HEK293 (cell line): ENCODE results near the gene EPHA2.

Experiments
- KLF10 ChIP-seq: fragments of 450-650 bp; IDR thresholded peaks from 2 replicates; pipeline ENCODE4 v1.5.1; 2018; ENCODE audit warnings: missing biosample characterization, mild to moderate bottlenecking, missing genetic modification characterization
- RBAK ChIP-seq: fragments of 450-650 bp; formaldehyde crosslinking; IDR thresholded peaks from 2 replicates; pipeline ENCODE4 v1.5.1; 2016; ENCODE audit warnings: missing biosample characterization, missing genetic modification characterization
- TCF7L2 ChIP-seq: IDR thresholded peaks from 2 replicates; pipeline ENCODE4 v1.6.1; 2011; ENCODE audit warnings: low read depth, mild to moderate bottlenecking, inconsistent platforms, low read length, moderate library complexity, borderline replicate concordance
- TRIM28 ChIP-seq: IDR thresholded peaks from 2 replicates; pipeline ENCODE4 v1.6.1; 2011; ENCODE audit warnings: low read length, control low read depth, borderline replicate concordance
- ZBTB17 ChIP-seq: fragments of 450-650 bp; formaldehyde crosslinking; IDR thresholded peaks from 2 replicates; pipeline ENCODE4 v1.5.1; 2016; ENCODE audit warnings: missing biosample characterization, missing genetic modification characterization
- ZNF16 ChIP-seq: fragments of 450-650 bp; formaldehyde crosslinking; IDR thresholded peaks from 2 replicates; pipeline ENCODE4 v1.5.1; 2016; ENCODE audit warnings: low read depth, missing biosample characterization, missing genetic modification characterization
- ZNF174 ChIP-seq: fragments of 450-650 bp; formaldehyde crosslinking; IDR thresholded peaks from 2 replicates; pipeline ENCODE4 v1.5.0; 2017; ENCODE audit warnings: missing biosample characterization, mild to moderate bottlenecking, missing genetic modification characterization
- ZNF19 ChIP-seq: fragments of 450-650 bp; formaldehyde crosslinking; IDR thresholded peaks from 2 replicates; pipeline ENCODE4; 2016; ENCODE audit warnings: missing biosample characterization, missing genetic modification characterization, low read depth
- ZNF292 ChIP-seq: fragments of 450-650 bp; formaldehyde crosslinking; IDR thresholded peaks from 2 replicates; pipeline ENCODE4 v1.5.1; 2016; ENCODE audit warnings: low read depth, missing biosample characterization, missing genetic modification characterization, borderline replicate concordance
- ZNF341 ChIP-seq: fragments of 450-650 bp; formaldehyde crosslinking; IDR thresholded peaks from 2 replicates; pipeline ENCODE4; 2016; ENCODE audit warnings: low read depth, missing biosample characterization, missing genetic modification characterization
- ZNF354C ChIP-seq: fragments of 450-650 bp; formaldehyde crosslinking; IDR thresholded peaks from 2 replicates; pipeline ENCODE4 v1.5.1; 2016; ENCODE audit warnings: missing biosample characterization, missing genetic modification characterization, low read depth, borderline replicate concordance
- ZNF426 ChIP-seq: fragments of 450-650 bp; formaldehyde crosslinking; IDR thresholded peaks from 2 replicates; pipeline ENCODE4 v1.5.1; 2017; ENCODE audit warnings: missing biosample characterization, missing genetic modification characterization, mild to moderate bottlenecking, inconsistent platforms, moderate library complexity
- ZNF510 ChIP-seq: fragments of 450-650 bp; formaldehyde crosslinking; IDR thresholded peaks from 2 replicates; pipeline ENCODE4 v1.5.1; 2018; ENCODE audit warnings: mild to moderate bottlenecking, missing genetic modification characterization, missing biosample characterization; ENCODE audit not compliant: insufficient replicate concordance
- ZNF514 ChIP-seq: fragments of 450-650 bp; formaldehyde crosslinking; IDR thresholded peaks from 2 replicates; pipeline ENCODE4 v1.5.1; 2016; ENCODE audit warnings: missing biosample characterization, missing genetic modification characterization
- ZNF530 ChIP-seq: fragments of 450-650 bp; formaldehyde crosslinking; IDR thresholded peaks from 2 replicates; pipeline ENCODE4 v1.5.1; 2016; ENCODE audit warnings: low read depth, missing biosample characterization, missing genetic modification characterization
- ZNF571 ChIP-seq: fragments of 450-650 bp; formaldehyde crosslinking; IDR thresholded peaks from 2 replicates; pipeline ENCODE4 v1.5.0; 2017; ENCODE audit warnings: missing biosample characterization, missing genetic modification characterization
- ZNF791 ChIP-seq: fragments of 450-650 bp; formaldehyde crosslinking; IDR thresholded peaks from 2 replicates; pipeline ENCODE4 v1.5.1; 2016; ENCODE audit warnings: missing biosample characterization, missing genetic modification characterization
- TF ChIP-seq, protein P1 (sequence below): fragments of 450-650 bp; formaldehyde crosslinking; IDR thresholded peaks from 2 replicates; pipeline ENCODE4 v1.5.1; 2016; ENCODE audit warnings: missing biosample characterization, missing genetic modification characterization, low read depth
- TF ChIP-seq, protein P2 (sequence below): fragments of 450-650 bp; formaldehyde crosslinking; IDR thresholded peaks from 2 replicates; pipeline ENCODE4 v1.5.1; 2016; ENCODE audit warnings: missing biosample characterization, missing genetic modification characterization
- TF ChIP-seq, protein P3 (sequence below): fragments of 450-650 bp; formaldehyde crosslinking; IDR thresholded peaks from 2 replicates; pipeline ENCODE4 v1.5.1; 2017; ENCODE audit warnings: missing biosample characterization, missing genetic modification characterization
- TF ChIP-seq, protein P4 (sequence below): fragments of 450-650 bp; formaldehyde crosslinking; IDR thresholded peaks from 2 replicates; pipeline ENCODE4 v1.5.1; 2016; ENCODE audit warnings: missing biosample characterization, missing genetic modification characterization
- TF ChIP-seq, protein P5 (sequence below): fragments of 450-650 bp; formaldehyde crosslinking; IDR thresholded peaks from 2 replicates; pipeline ENCODE4 v1.5.1; 2016; ENCODE audit warnings: missing biosample characterization, missing genetic modification characterization
- TF ChIP-seq, protein P6 (sequence below): fragments of 450-650 bp; formaldehyde crosslinking; IDR thresholded peaks from 2 replicates; pipeline ENCODE4 v1.5.1; 2016; ENCODE audit warnings: missing biosample characterization, missing genetic modification characterization
- TF ChIP-seq, protein P7 (sequence below): fragments of 450-650 bp; formaldehyde crosslinking; IDR thresholded peaks from 2 replicates; pipeline ENCODE4 v1.5.1; 2016; ENCODE audit warnings: missing biosample characterization, missing genetic modification characterization, borderline replicate concordance

EPHA2 gene

DNA sequence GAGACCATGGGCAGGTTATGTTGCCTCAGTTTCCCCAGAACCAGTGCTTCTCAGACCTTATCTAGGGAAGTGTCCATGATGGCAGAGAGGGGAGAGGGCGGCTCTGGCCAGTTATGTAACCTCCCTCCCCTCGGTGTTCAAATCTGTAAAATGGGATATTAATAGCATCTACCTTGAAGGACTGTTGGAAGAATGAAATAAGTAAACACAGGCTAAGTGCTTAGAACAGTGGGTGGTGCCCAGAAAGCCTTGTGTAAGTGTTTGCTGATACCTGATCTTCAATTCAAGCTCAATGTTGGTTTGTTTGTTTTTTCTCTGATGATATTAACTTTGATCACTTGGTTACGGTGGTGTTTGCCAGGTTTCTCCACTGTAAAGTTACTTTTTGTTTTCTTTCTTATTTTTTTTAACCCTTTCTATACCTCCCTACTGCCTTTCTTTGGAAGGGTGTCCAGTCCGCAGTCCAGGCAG lies 34.9 kb downstream of the EPHA2 start (continued):
- TF ChIP-seq, protein P1, sequence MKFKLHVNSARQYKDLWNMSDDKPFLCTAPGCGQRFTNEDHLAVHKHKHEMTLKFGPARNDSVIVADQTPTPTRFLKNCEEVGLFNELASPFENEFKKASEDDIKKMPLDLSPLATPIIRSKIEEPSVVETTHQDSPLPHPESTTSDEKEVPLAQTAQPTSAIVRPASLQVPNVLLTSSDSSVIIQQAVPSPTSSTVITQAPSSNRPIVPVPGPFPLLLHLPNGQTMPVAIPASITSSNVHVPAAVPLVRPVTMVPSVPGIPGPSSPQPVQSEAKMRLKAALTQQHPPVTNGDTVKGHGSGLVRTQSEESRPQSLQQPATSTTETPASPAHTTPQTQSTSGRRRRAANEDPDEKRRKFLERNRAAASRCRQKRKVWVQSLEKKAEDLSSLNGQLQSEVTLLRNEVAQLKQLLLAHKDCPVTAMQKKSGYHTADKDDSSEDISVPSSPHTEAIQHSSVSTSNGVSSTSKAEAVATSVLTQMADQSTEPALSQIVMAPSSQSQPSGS (tag by site-specific recombination) = 0 out of 2 replicates have a peak, but pooled peaks have one; percentile 14
- no peak for TF ChIP-seq TRIM28
- TF ChIP-seq, protein P2, sequence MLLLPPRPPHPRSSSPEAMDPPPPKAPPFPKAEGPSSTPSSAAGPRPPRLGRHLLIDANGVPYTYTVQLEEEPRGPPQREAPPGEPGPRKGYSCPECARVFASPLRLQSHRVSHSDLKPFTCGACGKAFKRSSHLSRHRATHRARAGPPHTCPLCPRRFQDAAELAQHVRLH (tag by site-specific recombination) = peak; percentile 76
- TF ChIP-seq TCF7L2 = peak; percentile 64; the same call in 1 of the 2 replicates
- TF ChIP-seq KLF10 (tag by site-specific recombination) = peak; percentile 82
- no peak for TF ChIP-seq ZNF426 (tag by site-specific recombination)
- TF ChIP-seq ZNF19 = no peak
- TF ChIP-seq, protein P3, sequence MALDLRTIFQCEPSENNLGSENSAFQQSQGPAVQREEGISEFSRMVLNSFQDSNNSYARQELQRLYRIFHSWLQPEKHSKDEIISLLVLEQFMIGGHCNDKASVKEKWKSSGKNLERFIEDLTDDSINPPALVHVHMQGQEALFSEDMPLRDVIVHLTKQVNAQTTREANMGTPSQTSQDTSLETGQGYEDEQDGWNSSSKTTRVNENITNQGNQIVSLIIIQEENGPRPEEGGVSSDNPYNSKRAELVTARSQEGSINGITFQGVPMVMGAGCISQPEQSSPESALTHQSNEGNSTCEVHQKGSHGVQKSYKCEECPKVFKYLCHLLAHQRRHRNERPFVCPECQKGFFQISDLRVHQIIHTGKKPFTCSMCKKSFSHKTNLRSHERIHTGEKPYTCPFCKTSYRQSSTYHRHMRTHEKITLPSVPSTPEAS (tag by site-specific recombination) = no peak; the same call in 1 of the 2 replicates
- TF ChIP-seq ZNF514 (tag by site-specific recombination) = no peak
- no peak for TF ChIP-seq ZNF174
- no peak; the same call in 1 of the 2 replicates for TF ChIP-seq ZNF16 (tag by site-specific recombination)
- TF ChIP-seq ZNF292 = no peak
- TF ChIP-seq, protein P4, sequence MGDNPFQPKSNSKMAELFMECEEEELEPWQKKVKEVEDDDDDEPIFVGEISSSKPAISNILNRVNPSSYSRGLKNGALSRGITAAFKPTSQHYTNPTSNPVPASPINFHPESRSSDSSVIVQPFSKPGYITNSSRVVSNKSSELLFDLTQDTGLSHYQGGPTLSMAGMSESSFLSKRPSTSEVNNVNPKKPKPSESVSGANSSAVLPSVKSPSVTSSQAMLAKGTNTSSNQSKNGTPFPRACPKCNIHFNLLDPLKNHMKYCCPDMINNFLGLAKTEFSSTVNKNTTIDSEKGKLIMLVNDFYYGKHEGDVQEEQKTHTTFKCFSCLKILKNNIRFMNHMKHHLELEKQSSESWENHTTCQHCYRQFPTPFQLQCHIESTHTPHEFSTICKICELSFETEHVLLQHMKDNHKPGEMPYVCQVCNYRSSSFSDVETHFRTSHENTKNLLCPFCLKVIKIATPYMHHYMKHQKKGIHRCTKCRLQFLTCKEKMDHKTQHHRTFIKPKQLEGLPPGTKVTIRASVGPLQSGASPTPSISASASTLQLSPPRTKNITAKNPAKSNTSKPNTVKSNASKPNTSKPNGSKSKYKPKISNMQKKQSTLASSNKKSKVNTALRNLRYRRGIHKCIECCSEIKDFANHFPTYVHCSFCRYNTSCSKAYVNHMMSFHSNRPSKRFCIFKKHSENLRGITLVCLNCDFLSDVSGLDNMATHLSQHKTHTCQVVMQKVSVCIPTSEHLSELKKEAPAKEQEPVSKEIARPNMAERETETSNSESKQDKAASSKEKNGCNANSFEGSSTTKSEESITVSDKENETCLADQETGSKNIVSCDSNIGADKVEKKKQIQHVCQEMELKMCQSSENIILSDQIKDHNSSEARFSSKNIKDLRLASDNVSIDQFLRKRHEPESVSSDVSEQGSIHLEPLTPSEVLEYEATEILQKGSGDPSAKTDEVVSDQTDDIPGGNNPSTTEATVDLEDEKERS (tag by site-specific recombination) = no peak
- TF ChIP-seq ZNF530 (tag by site-specific recombination) = no peak
- no peak for TF ChIP-seq RBAK (tag by site-specific recombination)
- TF ChIP-seq ZNF341 (tag by site-specific recombination) = no peak
- no peak for TF ChIP-seq ZNF791
- TF ChIP-seq, protein P5, sequence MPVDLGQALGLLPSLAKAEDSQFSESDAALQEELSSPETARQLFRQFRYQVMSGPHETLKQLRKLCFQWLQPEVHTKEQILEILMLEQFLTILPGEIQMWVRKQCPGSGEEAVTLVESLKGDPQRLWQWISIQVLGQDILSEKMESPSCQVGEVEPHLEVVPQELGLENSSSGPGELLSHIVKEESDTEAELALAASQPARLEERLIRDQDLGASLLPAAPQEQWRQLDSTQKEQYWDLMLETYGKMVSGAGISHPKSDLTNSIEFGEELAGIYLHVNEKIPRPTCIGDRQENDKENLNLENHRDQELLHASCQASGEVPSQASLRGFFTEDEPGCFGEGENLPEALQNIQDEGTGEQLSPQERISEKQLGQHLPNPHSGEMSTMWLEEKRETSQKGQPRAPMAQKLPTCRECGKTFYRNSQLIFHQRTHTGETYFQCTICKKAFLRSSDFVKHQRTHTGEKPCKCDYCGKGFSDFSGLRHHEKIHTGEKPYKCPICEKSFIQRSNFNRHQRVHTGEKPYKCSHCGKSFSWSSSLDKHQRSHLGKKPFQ (tag by site-specific recombination) = peak; percentile 34; the same call in 1 of the 2 replicates
- TF ChIP-seq, protein P6, sequence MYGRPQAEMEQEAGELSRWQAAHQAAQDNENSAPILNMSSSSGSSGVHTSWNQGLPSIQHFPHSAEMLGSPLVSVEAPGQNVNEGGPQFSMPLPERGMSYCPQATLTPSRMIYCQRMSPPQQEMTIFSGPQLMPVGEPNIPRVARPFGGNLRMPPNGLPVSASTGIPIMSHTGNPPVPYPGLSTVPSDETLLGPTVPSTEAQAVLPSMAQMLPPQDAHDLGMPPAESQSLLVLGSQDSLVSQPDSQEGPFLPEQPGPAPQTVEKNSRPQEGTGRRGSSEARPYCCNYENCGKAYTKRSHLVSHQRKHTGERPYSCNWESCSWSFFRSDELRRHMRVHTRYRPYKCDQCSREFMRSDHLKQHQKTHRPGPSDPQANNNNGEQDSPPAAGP (tag by site-specific recombination) = 0 out of 2 replicates have a peak, but pooled peaks have one; percentile 29
- TF ChIP-seq, protein P7, sequence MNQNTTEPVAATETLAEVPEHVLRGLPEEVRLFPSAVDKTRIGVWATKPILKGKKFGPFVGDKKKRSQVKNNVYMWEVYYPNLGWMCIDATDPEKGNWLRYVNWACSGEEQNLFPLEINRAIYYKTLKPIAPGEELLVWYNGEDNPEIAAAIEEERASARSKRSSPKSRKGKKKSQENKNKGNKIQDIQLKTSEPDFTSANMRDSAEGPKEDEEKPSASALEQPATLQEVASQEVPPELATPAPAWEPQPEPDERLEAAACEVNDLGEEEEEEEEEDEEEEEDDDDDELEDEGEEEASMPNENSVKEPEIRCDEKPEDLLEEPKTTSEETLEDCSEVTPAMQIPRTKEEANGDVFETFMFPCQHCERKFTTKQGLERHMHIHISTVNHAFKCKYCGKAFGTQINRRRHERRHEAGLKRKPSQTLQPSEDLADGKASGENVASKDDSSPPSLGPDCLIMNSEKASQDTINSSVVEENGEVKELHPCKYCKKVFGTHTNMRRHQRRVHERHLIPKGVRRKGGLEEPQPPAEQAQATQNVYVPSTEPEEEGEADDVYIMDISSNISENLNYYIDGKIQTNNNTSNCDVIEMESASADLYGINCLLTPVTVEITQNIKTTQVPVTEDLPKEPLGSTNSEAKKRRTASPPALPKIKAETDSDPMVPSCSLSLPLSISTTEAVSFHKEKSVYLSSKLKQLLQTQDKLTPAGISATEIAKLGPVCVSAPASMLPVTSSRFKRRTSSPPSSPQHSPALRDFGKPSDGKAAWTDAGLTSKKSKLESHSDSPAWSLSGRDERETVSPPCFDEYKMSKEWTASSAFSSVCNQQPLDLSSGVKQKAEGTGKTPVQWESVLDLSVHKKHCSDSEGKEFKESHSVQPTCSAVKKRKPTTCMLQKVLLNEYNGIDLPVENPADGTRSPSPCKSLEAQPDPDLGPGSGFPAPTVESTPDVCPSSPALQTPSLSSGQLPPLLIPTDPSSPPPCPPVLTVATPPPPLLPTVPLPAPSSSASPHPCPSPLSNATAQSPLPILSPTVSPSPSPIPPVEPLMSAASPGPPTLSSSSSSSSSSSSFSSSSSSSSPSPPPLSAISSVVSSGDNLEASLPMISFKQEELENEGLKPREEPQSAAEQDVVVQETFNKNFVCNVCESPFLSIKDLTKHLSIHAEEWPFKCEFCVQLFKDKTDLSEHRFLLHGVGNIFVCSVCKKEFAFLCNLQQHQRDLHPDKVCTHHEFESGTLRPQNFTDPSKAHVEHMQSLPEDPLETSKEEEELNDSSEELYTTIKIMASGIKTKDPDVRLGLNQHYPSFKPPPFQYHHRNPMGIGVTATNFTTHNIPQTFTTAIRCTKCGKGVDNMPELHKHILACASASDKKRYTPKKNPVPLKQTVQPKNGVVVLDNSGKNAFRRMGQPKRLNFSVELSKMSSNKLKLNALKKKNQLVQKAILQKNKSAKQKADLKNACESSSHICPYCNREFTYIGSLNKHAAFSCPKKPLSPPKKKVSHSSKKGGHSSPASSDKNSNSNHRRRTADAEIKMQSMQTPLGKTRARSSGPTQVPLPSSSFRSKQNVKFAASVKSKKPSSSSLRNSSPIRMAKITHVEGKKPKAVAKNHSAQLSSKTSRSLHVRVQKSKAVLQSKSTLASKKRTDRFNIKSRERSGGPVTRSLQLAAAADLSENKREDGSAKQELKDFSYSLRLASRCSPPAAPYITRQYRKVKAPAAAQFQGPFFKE = no peak
- no peak for TF ChIP-seq ZNF354C (tag by site-specific recombination)
- no peak for TF ChIP-seq ZNF571 (tag by site-specific recombination)
- TF ChIP-seq ZNF510 (tag by site-specific recombination) = no peak
- TF ChIP-seq ZBTB17 (tag by site-specific recombination) = no peak; the same call in 1 of the 2 replicates
